GM10248 (cell line): ENCODE data around the gene VSX2.

ENCODE experiments used
- CTCF ChIA-PET: fragments of 300-600 bp; sonication (Branson Sonifier 250); formaldehyde crosslinking; extraction: SDS; loops from one replicate; lab custom pipeline; 2021; ENCODE audit warnings: antibody characterized with exemption; lab: Yijun Ruan, JAX
- POLR2A ChIA-PET: fragments of 350-650 bp; sonication (Branson Sonifier 250); formaldehyde crosslinking; extraction: SDS; loops from one replicate; lab custom pipeline; 2020; ENCODE audit warnings: antibody characterized with exemption; lab: Yijun Ruan, JAX
- DNase-seq: peaks from one replicate; pipeline ENCODE4 v3.0.0; 2012; ENCODE audit errors: extremely low spot score
- CTCF ChIP-seq: IDR thresholded peaks from 2 replicates; pipeline ENCODE4 v1.5.1; 2012; ENCODE audit warnings: mild to moderate bottlenecking, low read depth; ENCODE audit errors: extremely low read depth, missing control alignments, control extremely low read depth

VSX2 gene

GRCh38 chr14:74238974-74239847 lies at the start of gene VSX2:
Gene VSX2 (plus strand): TSS chr14:74239449. CDS start chr14:74239562, 113 bp downstream.
- ChIA-PET POLR2A (no interaction called here), CTCF (interaction anchor here (1.0 to 3.0 kb wide), 4 partner anchors 10 to 18 kb away, joined by 3 to 13 read pairs (median 8); no protein-coding TSS in a partner anchor)
- no peak for TF ChIP-seq CTCF
- DNase-seq = no peak

GRCh38 chr14:74190927-74191575 lies 48.2 kb upstream of the VSX2 start:
- POLR2A ChIA-PET = no interaction called here
- TF ChIP-seq CTCF = no peak
- DNase-seq = no peak
- CTCF ChIA-PET = interaction anchor here (1.0 to 2.1 kb wide), 3 partner anchors 8 to 40 kb away, joined by 3 to 5 read pairs (median 4); no protein-coding TSS in a partner anchor

GRCh38 chr14:74194506-74195274 lies 44.6 kb upstream of the VSX2 start:
- ChIA-PET CTCF (interaction anchor here (0.8 to 1.8 kb wide), 3 partner anchors 12 to 24 kb away, joined by 3 to 7 read pairs (median 3); no protein-coding TSS in a partner anchor), POLR2A (no interaction called here)
- no peak for TF ChIP-seq CTCF
- DNase-seq = no peak

GRCh38 chr14:74195623-74196022 lies 43.6 kb upstream of the VSX2 start:
- TF ChIP-seq CTCF = no peak
- ChIA-PET CTCF (interaction anchor here (0.8 to 1.2 kb wide), 3 partner anchors 13 to 23 kb away, joined by 3 read pairs; no protein-coding TSS in a partner anchor), POLR2A (no interaction called here)
- no peak for DNase-seq

- DNase-seq = no peak
- ChIA-PET POLR2A (no interaction called here), CTCF (interaction anchor here (1.0 to 2.4 kb wide), 3 partner anchors 10 to 34 kb away, joined by 3 to 7 read pairs (median 3); no protein-coding TSS in a partner anchor)
- no peak for TF ChIP-seq CTCF
Observed at GRCh38 chr14:74198441-74199234, 40.6 kb upstream of the VSX2 start.
